Heart right ventricle (tissue), 16 donors: ENCODE measurements around the gene LAMA1. TPM values are rescaled to one million over a fixed set of nuclear protein-coding genes. Genes with fewer than 3 reads are reported as not detected.

Source experiments
- ATAC-seq, 8 donors: fragments of 200-7000 bp; cut with Tn5 transposase; one replicate each; pipeline ENCODE4 v1.9.1; 2020; ENCODE audit warnings: mild to moderate bottlenecking in 8 of 8, moderate library complexity in 8 of 8, moderate number of reproducible peaks in 1 of 8
- DNase-seq, 2 donors: peaks; one replicate each; pipeline ENCODE4 v3.0.0-alpha.2; 2020
- H3K27ac ChIP-seq, 10 donors: fragments of 200-600 bp; sonication (generic) in 2 of 10; one replicate each; pipeline versions ENCODE4 v1.5.0 to v1.8.0; 2020 to 2022; ENCODE audit warnings: mild to moderate bottlenecking in 3 of 10
- H3K27me3 ChIP-seq, 7 donors: fragments of 200-600 bp; one replicate each; pipeline ENCODE4 v1.8.0; 2021 to 2022; ENCODE audit warnings: mild to moderate bottlenecking in 2 of 7
- H3K36me3 ChIP-seq, 9 donors: fragments of 200-600 bp; sonication (generic) in 1 of 9; one replicate each; pipeline versions ENCODE4 v1.5.0 to v1.8.0; 2020 to 2022; ENCODE audit warnings: mild to moderate bottlenecking in 2 of 9
- H3K4me1 ChIP-seq, 9 donors: fragments of 200-600 bp; sonication (generic) in 1 of 9; one replicate each; pipeline versions ENCODE4 v1.5.0 to v1.8.0; 2020 to 2022; ENCODE audit warnings: mild to moderate bottlenecking in 4 of 9
- H3K4me3 ChIP-seq, 10 donors: fragments of 200-600 bp; sonication (generic) in 2 of 10; one replicate each; pipeline versions ENCODE4 v1.5.0 to v1.8.0; 2020 to 2022; ENCODE audit warnings: mild to moderate bottlenecking in 7 of 10, moderate library complexity in 2 of 10
- H3K9me3 ChIP-seq, 11 donors: fragments of 200-600 bp in 10 of 11; sonication (generic) in 2 of 11; one replicate each; pipeline versions ENCODE4 v1.5.0 to v1.8.0; 2013 to 2022; ENCODE audit warnings: mild to moderate bottlenecking in 2 of 11, control low read depth in 1 of 11, moderate library complexity in 1 of 11
- WGBS, 2 donors: extraction: QIAGEN DNeasy Blood & Tissue Kit; methylation state at CpG; one replicate each; pipeline ENCODE4 v1.1.7; 2013; ENCODE audit warnings: inconsistent platforms in 1 of 2; 5-methylcytosine and 5-hydroxymethylcytosine counted together
- intact Hi-C, 10 donors: fragments of 100-400 bp; cut with DNase I; formaldehyde crosslinking; loops; one replicate each; pipeline versions ENCODE4 v1.11.1 to v1.14.2; 2022
- polyA plus RNA-seq, 2 donors: library from polyadenylated mRNA; stranded (reverse); fragments of 200-250 nt; gene quantifications; one replicate each; pipeline ENCODE4 v1.2.3, GENCODE V29; 2013
- total RNA-seq, 10 donors: library from RNA; stranded (reverse); fragmentation: NEBNext Ultra II Directional in 3 of 10; extraction: Animal tissue kit (Norgen Biotek cat#: 25700) in 3 of 10; gene quantifications; one replicate each; pipeline versions ENCODE4 v1.2.1 to v1.2.4, GENCODE V29; 2021 to 2023
- TF ChIP-seq, protein P1 (sequence below), 9 donors: fragments of 200-600 bp; sonication (generic) in 2 of 9; IDR thresholded peaks; one replicate each; pipeline versions ENCODE4 v1.5.0 to v1.8.0; 2021 to 2022; ENCODE audit warnings: antibody characterized with exemption in 9 of 9, mild to moderate bottlenecking in 5 of 9, moderate library complexity in 1 of 9
- donor health status: Arrhythmogenic right ventricular cardiomyopathy.
- donor health status: ischemic (EF 13 %, LVEDD 7.1; RV severe dilation, severe dysfunction).
- donor health status: healthy with polysubstance abuse.
- donor health status: DM: no; HTN: yes; CAD: no.
- donor health status: DM: no; HTN: no; CAD: no.
- donor health status: ischemic (EF 25% LVEDD 6.9; RV normal size, moderate dysfunction).
- donor health status: ischemic (EF 25% LVEDD 5.7; RV mildly dilated, moderate dysfunction).
- donor health status: healthy.
- donor health status: DM: yes; HTN: yes; CAD: no.
- donor health status: Ischemic cardiomyopathy.
- donor health status: ischemic (EF 35%, LVEDD 5.7; RV mildly dilated, moderate dysfunction).
- donor health status: nonischemic (EF 11% LVEDD 7.7; RV severe dilation, severe dysfunction).
- donor health status: DM: yes; HTN: yes; CAD: no.
- donor health status: PGD.
- donor health status: ischemic (EF 29% LVEDD 5.4; RV normal size, mild dysfunction).
- donor health status: nonischemic (EF 23%, LVEDD 6.1; RV moderate dilation, normal function).

The LAMA1 gene
- total and polyA plus RNA-seq, 12 donors, result 0.05 to 0.82 (median 0.13) TPM; not detected in 4

DNA sequence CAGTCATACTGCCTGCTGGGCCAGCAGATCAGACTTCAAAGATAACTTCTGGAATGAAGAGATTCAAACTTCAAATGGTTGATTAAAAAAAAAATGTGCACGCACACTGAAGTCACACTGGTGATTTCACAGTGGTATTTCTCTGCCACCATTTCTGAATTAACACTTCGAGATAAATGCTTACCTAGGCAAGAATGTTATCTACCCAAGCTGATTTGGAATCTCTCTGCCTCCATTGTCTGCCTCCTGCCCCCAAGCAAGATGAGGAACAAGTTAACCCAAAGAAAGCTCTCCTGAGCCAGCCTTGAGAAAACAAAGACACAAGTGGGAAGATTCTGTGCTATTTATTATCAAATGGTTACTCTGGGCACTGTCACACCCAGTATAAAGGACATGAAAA, 6.5 kb downstream of the LAMA1 start:
- peaks cover 0 to 7% (median 3%) of the 10 kb centered on the region in 9 donors for H3K4me1 ChIP-seq
- H3K4me3 ChIP-seq, result no peak overlapping the region
- no peak overlapping the region for H3K27ac ChIP-seq
- H3K27me3 ChIP-seq, result peaks cover 0 to 86% (median 63%) of the 10 kb centered on the region in 7 donors
- TF ChIP-seq, protein P1, sequence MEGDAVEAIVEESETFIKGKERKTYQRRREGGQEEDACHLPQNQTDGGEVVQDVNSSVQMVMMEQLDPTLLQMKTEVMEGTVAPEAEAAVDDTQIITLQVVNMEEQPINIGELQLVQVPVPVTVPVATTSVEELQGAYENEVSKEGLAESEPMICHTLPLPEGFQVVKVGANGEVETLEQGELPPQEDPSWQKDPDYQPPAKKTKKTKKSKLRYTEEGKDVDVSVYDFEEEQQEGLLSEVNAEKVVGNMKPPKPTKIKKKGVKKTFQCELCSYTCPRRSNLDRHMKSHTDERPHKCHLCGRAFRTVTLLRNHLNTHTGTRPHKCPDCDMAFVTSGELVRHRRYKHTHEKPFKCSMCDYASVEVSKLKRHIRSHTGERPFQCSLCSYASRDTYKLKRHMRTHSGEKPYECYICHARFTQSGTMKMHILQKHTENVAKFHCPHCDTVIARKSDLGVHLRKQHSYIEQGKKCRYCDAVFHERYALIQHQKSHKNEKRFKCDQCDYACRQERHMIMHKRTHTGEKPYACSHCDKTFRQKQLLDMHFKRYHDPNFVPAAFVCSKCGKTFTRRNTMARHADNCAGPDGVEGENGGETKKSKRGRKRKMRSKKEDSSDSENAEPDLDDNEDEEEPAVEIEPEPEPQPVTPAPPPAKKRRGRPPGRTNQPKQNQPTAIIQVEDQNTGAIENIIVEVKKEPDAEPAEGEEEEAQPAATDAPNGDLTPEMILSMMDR (IDR thresholded peaks at IDR 0.05), result no peak
- ATAC-seq (no peak), DNase-seq (no peak)
- 44 to 58% methylated on average over 2 of the region's 2 CpGs for WGBS, 2 donors
- H3K9me3 ChIP-seq, result peaks cover 0 to 10% (median 0%) of the 10 kb centered on the region in 11 donors
- intact Hi-C loops, result loop anchor here in 1 of 10 donors (5.0 kb wide), 1 partner anchor 39 kb away; no protein-coding TSS in a partner anchor
- H3K36me3 ChIP-seq, result no peaks in the 10 kb centered on the region

DNA sequence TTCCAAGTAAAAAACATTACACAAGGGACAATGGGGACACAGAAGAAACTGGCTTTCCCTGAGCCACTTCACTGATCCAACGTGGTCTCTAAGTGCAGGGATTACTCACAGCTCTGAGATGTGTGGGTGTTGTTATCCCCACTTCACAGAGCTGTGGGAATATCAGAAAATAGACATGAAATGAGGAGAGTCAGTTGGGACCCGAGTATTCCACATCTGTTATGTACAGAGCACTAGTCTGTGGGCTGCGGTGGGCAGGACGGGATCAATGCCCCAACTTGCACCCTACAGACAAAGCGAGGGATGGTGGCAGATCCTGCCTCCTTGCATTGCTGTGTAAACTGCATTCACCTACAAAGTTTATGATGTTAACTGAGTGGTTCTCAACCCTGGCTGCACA, 11.7 kb downstream of the LAMA1 start:
- H3K4me1 ChIP-seq, result no peaks in the 10 kb centered on the region
- peaks cover 0 to 40% (median 16%) of the 10 kb centered on the region in 7 donors for H3K27me3 ChIP-seq
- no peak overlapping the region for H3K4me3 ChIP-seq
- intact Hi-C loops, result no loop called here
- DNase-seq, result no peak
- no peak for ATAC-seq
- H3K27ac ChIP-seq, result no peak overlapping the region
- H3K36me3 ChIP-seq, result no peaks in the 10 kb centered on the region
- no peaks in the 10 kb centered on the region for H3K9me3 ChIP-seq
- TF ChIP-seq, protein P1 (IDR thresholded peaks at IDR 0.05), result no peak
- 73 to 74% methylated on average over 5 of the region's 5 CpGs for WGBS, 2 donors

DNA sequence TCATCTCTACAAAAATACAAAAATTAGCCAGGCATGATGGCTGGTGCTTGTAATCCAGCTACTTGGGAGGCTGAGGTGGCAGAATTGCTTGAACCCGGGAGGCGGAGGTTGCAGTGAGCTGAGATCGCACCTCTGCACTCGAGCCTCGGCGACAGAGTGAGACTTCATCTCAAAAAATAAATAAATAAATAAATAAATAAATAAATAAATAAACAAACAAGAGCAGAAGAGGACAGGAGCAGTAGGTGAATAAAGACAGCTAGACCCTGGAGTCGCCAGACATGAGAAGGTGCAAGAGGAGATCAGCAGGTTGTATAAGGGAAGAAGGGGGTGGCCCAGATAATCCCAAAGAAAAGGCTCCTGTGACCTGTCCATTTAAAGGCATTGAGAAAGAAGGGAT, 12.3 kb downstream of the LAMA1 start:
- intact Hi-C loops, result no loop called here
- no peak overlapping the region for H3K27ac ChIP-seq
- H3K4me3 ChIP-seq, result no peak overlapping the region
- ATAC-seq (no peak), DNase-seq (no peak)
- WGBS, 2 donors, result 93 to 96% methylated on average over 7 of the region's 7 CpGs
- H3K27me3 ChIP-seq, result peaks cover 0 to 34% (median 14%) of the 10 kb centered on the region in 7 donors
- H3K36me3 ChIP-seq, result no peaks in the 10 kb centered on the region
- no peaks in the 10 kb centered on the region for H3K4me1 ChIP-seq
- no peaks in the 10 kb centered on the region for H3K9me3 ChIP-seq
- TF ChIP-seq, protein P1 (IDR thresholded peaks at IDR 0.05), result no peak

DNA sequence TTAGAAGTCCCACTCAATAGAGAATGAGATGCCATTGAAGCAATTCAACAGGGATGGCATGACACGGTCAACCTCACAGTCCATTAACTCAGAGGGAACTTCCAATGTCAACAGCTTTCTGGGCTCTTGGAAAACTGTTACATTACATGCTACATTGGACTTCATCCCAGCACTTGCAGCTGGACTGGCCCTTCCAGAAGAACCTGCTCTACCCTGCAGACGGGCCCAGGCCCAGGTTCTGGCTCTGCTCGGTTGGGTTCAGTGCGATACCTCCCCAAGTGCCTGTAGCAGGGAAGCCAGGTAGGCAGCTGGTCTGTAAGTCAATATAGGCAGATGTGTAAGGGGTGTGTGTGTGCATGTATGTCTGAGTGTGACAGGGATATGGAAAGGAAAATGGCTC, 12.9 kb downstream of the LAMA1 start:
- no peak for ATAC-seq
- H3K9me3 ChIP-seq, result no peaks in the 10 kb centered on the region
- H3K4me1 ChIP-seq, result no peaks in the 10 kb centered on the region
- no peak overlapping the region for H3K27ac ChIP-seq
- intact Hi-C loops, result no loop called here
- no peak for DNase-seq
- H3K4me3 ChIP-seq, result no peak overlapping the region
- TF ChIP-seq, protein P1 (IDR thresholded peaks at IDR 0.05), result no peak
- peaks cover 0 to 27% (median 14%) of the 10 kb centered on the region in 7 donors for H3K27me3 ChIP-seq
- H3K36me3 ChIP-seq, result no peaks in the 10 kb centered on the region
- 89 to 95% methylated on average over 4 of the region's 4 CpGs for WGBS, 2 donors
